Measurements from ENCODE around the gene SRP9. TPM values are rescaled to one million over a fixed set of nuclear protein-coding genes. Genes with fewer than 3 reads are reported as not detected.

The SRP9 gene
- total and polyA plus RNA-seq, 10 of the 15 experiments (the other 5 are each of a cell fraction or from before 2014, with no cell fraction given), result 248 to 1,200 (median 514) TPM

- H3K27me3 ChIP-seq (replicated peaks in 1 of 2; ENCODE audit: control insufficient read depth in 2 of 2, insufficient read depth in 2 of 2, low read length in 1 of 2), result no peaks in the 10 kb centered on the region; a peak in 1 of 4 replicates
- SMC1A ChIA-PET (ENCODE audit: uncharacterized antibody, unreplicated experiment), result interaction anchor here (0.7 kb wide), 1 partner anchor 27 kb away, joined by 3 read pairs; no protein-coding TSS in a partner anchor
- H4K20me1 ChIP-seq (ENCODE audit: control insufficient read depth, insufficient read depth), result no peaks in the 10 kb centered on the region
- in situ Hi-C loops (cut with MboI), result no loop called here
- H3K4me3 ChIP-seq, result no peak overlapping the region
- BruUV-seq (replicated peaks), result no TSS peak
- no peaks in the 10 kb centered on the region for H3K9me3 ChIP-seq (replicated peaks; ENCODE audit: control insufficient read depth, insufficient read depth, low read length)
- H2AFZ ChIP-seq (ENCODE audit: control insufficient read depth, low read depth, low read length), result no peak overlapping the region
- intact Hi-C loops (cut with micrococcal nuclease; ENCODE audit: unreplicated experiment), result no loop called here
- no peaks in the 10 kb centered on the region for H3K79me2 ChIP-seq (ENCODE audit: control insufficient read depth, insufficient read depth, low read length)
- H3K9ac ChIP-seq (ENCODE audit: control insufficient read depth, insufficient read depth, low read length), result no peak overlapping the region
- CTCF ChIA-PET, result no interaction called here
- ATAC-seq (no peak), DNase-seq (ENCODE audit: low read depth, low spot score) (no peak), FAIRE-seq (no peak)
- H3K36me3 ChIP-seq (ENCODE audit: control insufficient read depth in 2 of 2, insufficient read depth in 2 of 2, low read length in 1 of 2), result no peaks in the 10 kb centered on the region
- H3K4me2 ChIP-seq (ENCODE audit: control insufficient read depth, insufficient read depth), result no peak overlapping the region
- POLR2A ChIA-PET, result interaction anchor here (0.7 kb wide), 1 partner anchor 1461 kb away, joined by 4 read pairs; no protein-coding TSS in a partner anchor
- no peak overlapping the region for H3K27ac ChIP-seq (ENCODE audit: control insufficient read depth, insufficient read depth)
- WGBS (ENCODE audit: insufficient coverage, insufficient replicate concordance, low lambda C conversion rate, missing lambda C conversion rate), result 47% methylated on average over 3 of the region's 3 CpGs
- no peaks in the 10 kb centered on the region for H3K4me1 ChIP-seq (ENCODE audit: control insufficient read depth, insufficient read depth, low read length)
- RAD21 ChIA-PET (ENCODE audit: unreplicated experiment), result no interaction called here
- no peak for TF ChIP-seq NBN (IDR thresholded peaks at IDR 0.05)
- TF ChIP-seq CEBPZ (IDR thresholded peaks at IDR 0.05; ENCODE audit: low read depth, low read length), result no peak
- no peak for TF ChIP-seq PML (IDR thresholded peaks at IDR 0.05; ENCODE audit: low read length)
- TF ChIP-seq USF1 (IDR thresholded peaks at IDR 0.05; ENCODE audit: borderline replicate concordance, extremely low read length, insufficient read depth, low read depth, low read length), result no peak
- TF ChIP-seq BCL11A (IDR thresholded peaks at IDR 0.05; ENCODE audit: low read depth, low read length), result no peak
- no peak for TF ChIP-seq RBBP5 (conservative IDR thresholded peaks at IDR 0.05)
- TF ChIP-seq E4F1 (IDR thresholded peaks at IDR 0.05; ENCODE audit: borderline replicate concordance, partially characterized antibody), result no peak
- TF ChIP-seq RFX5 (IDR thresholded peaks at IDR 0.05; ENCODE audit: low read depth, low read length), result no peak
- no peak for TF ChIP-seq BCL3 (IDR thresholded peaks at IDR 0.05; ENCODE audit: borderline replicate concordance, insufficient read depth, low read depth, low read length, poor library complexity, severe bottlenecking)
- no peak for TF ChIP-seq ATF3 (IDR thresholded peaks at IDR 0.05; ENCODE audit: borderline replicate concordance, extremely low read depth, low read depth, low read length)
- no peak for TF ChIP-seq RB1 (IDR thresholded peaks at IDR 0.05; ENCODE audit: borderline replicate concordance)
- TF ChIP-seq YBX1 (IDR thresholded peaks at IDR 0.05), result no peak
- TF ChIP-seq NFYA (IDR thresholded peaks at IDR 0.05; ENCODE audit: borderline replicate concordance, low read depth, low read length), result no peak
- TF ChIP-seq SIX5 (IDR thresholded peaks at IDR 0.05; ENCODE audit: low read depth, low read length, severe bottlenecking), result no peak
- no peak for TF ChIP-seq IKZF1 (conservative IDR thresholded peaks at IDR 0.05)
- TF ChIP-seq NFIC (IDR thresholded peaks at IDR 0.05; ENCODE audit: low read depth, low read length), result no peak
These were observed 39.8 kb upstream of the SRP9 start for GRCh38 chr1:225737866-225738265.
